ENCODE results near the gene FOXO3. TPM values are rescaled to one million over a fixed set of nuclear protein-coding genes. Genes with fewer than 3 reads are reported as not detected.
A peak's percentile ranks its signal among the peaks of the same experiment; 100 is the strongest.

Gene FOXO3
- total and polyA plus RNA-seq, 2 of the 13 experiments (the other 11 are each of a cell fraction or from before 2014, with no cell fraction given) = 16.0 to 22.5 TPM

- TF ChIP-seq, protein P1, sequence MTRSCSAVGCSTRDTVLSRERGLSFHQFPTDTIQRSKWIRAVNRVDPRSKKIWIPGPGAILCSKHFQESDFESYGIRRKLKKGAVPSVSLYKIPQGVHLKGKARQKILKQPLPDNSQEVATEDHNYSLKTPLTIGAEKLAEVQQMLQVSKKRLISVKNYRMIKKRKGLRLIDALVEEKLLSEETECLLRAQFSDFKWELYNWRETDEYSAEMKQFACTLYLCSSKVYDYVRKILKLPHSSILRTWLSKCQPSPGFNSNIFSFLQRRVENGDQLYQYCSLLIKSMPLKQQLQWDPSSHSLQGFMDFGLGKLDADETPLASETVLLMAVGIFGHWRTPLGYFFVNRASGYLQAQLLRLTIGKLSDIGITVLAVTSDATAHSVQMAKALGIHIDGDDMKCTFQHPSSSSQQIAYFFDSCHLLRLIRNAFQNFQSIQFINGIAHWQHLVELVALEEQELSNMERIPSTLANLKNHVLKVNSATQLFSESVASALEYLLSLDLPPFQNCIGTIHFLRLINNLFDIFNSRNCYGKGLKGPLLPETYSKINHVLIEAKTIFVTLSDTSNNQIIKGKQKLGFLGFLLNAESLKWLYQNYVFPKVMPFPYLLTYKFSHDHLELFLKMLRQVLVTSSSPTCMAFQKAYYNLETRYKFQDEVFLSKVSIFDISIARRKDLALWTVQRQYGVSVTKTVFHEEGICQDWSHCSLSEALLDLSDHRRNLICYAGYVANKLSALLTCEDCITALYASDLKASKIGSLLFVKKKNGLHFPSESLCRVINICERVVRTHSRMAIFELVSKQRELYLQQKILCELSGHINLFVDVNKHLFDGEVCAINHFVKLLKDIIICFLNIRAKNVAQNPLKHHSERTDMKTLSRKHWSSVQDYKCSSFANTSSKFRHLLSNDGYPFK (CRISPR knock-in tag; IDR thresholded peaks at IDR 0.05; ENCODE audit: borderline replicate concordance) = 0 out of 2 replicates have a peak, but pooled peaks have one; percentile 20
- TF ChIP-seq ZNF180 (CRISPR knock-in tag; IDR thresholded peaks at IDR 0.05; ENCODE audit: borderline replicate concordance, low read depth) = no peak
- 0 out of 2 replicates have a peak, but pooled peaks have one; percentile 55 for TF ChIP-seq KLF6 (CRISPR knock-in tag; IDR thresholded peaks at IDR 0.05)
- TF ChIP-seq HNRNPLL (IDR thresholded peaks at IDR 0.05; ENCODE audit: low read depth, low read length, poor library complexity, severe bottlenecking) = peak; percentile 58
- peak; percentile 58 for TF ChIP-seq ZSCAN25 (CRISPR knock-in tag; IDR thresholded peaks at IDR 0.05)
- TF ChIP-seq ZSCAN12 (CRISPR knock-in tag; IDR thresholded peaks at IDR 0.05) = no peak
- no peak for TF ChIP-seq ZNF549 (CRISPR knock-in tag; IDR thresholded peaks at IDR 0.05)
- TF ChIP-seq SP4 (CRISPR knock-in tag; IDR thresholded peaks at IDR 0.05) = peak; percentile 84
- TF ChIP-seq HES4 (CRISPR knock-in tag; IDR thresholded peaks at IDR 0.05; ENCODE audit: borderline replicate concordance) = 0 out of 2 replicates have a peak, but pooled peaks have one; percentile 38
- TF ChIP-seq FOXP1 (IDR thresholded peaks at IDR 0.05) = no peak
- no peak for TF ChIP-seq FOXP1 (CRISPR knock-in tag; IDR thresholded peaks at IDR 0.05)
- TF ChIP-seq ERF (CRISPR knock-in tag; IDR thresholded peaks at IDR 0.05) = 0 out of 2 replicates have a peak, but pooled peaks have one; percentile 16
- TF ChIP-seq SP5 (CRISPR knock-in tag; IDR thresholded peaks at IDR 0.05; ENCODE audit: borderline replicate concordance, low read depth) = peak; percentile 71
- TF ChIP-seq KDM3A (CRISPR knock-in tag; IDR thresholded peaks at IDR 0.05; ENCODE audit: low read depth) = no peak; the same call in 1 of the 2 replicates
- peak; percentile 75; the same call in 2 of the 3 replicates for TF ChIP-seq MXI1 (IDR thresholded peaks at IDR 0.05; ENCODE audit: borderline replicate concordance, low read depth, low read length)
- no peak for TF ChIP-seq ZNF607 (CRISPR knock-in tag; IDR thresholded peaks at IDR 0.05; ENCODE audit: borderline replicate concordance)
- 0 out of 2 replicates have a peak, but pooled peaks have one; percentile 33 for TF ChIP-seq BATF2 (CRISPR knock-in tag; IDR thresholded peaks at IDR 0.05)
- no peak for TF ChIP-seq ZZZ3 (CRISPR knock-in tag; IDR thresholded peaks at IDR 0.05; ENCODE audit: borderline replicate concordance)
- TF ChIP-seq ZNF704 (CRISPR knock-in tag; IDR thresholded peaks at IDR 0.05; ENCODE audit: borderline replicate concordance) = no peak
- no peak for TF ChIP-seq SRSF9 (IDR thresholded peaks at IDR 0.05; ENCODE audit: borderline replicate concordance, insufficient read depth, low read depth, low read length, poor library complexity, severe bottlenecking)
Observed at GRCh38 chr6:108559097-108559883, 1.4 kb upstream of the FOXO3 start (continued).
